ENCODE results near the gene FBXL17.

Gene FBXL17

DNA sequence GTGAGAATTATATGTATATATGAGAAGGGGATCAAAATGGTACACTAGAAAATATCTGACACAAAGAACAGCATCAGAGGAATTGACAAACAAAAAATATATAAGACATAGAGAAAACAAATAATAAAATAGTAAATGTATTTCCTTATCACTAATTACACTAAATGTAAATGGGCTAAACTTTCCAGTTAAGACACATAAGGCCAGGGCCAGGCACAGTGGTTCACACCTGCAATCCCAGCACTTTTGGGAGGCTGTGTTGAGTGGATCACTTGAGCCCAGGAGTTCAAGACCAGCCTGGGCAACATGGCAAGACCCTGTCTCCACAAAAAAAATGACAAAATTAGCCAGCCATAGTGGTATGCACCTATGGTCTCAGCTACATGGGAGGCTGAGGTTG, 8.5 kb downstream of the FBXL17 start:
- TF ChIP-seq CTCF (conservative IDR thresholded peaks at IDR 0.05; ENCODE audit: low read depth, low read length) = no peak
- no peak for DNase-seq (ENCODE audit: low read depth)
- no peak overlapping the region for H3K4me3 ChIP-seq (ENCODE audit: low read length)

GRCh38 chr5:108372369-108372768, 9.5 kb downstream of the FBXL17 start:
- DNase-seq (ENCODE audit: low read depth) = no peak
- no peak for TF ChIP-seq CTCF (conservative IDR thresholded peaks at IDR 0.05; ENCODE audit: low read depth, low read length)
- H3K4me3 ChIP-seq (ENCODE audit: low read length) = no peak overlapping the region

- no peak for DNase-seq (ENCODE audit: low read depth)
- H3K4me3 ChIP-seq (ENCODE audit: low read length) = no peak overlapping the region
- TF ChIP-seq CTCF (conservative IDR thresholded peaks at IDR 0.05; ENCODE audit: low read depth, low read length) = no peak
Observed at GRCh38 chr5:108371263-108371662, 10.6 kb downstream of the FBXL17 start.

- no peak for TF ChIP-seq CTCF (conservative IDR thresholded peaks at IDR 0.05; ENCODE audit: low read depth, low read length)
- no peak overlapping the region for H3K4me3 ChIP-seq (ENCODE audit: low read length)
- DNase-seq (ENCODE audit: low read depth) = no peak
Observed at GRCh38 chr5:108369167-108369566, 12.7 kb downstream of the FBXL17 start.

DNA sequence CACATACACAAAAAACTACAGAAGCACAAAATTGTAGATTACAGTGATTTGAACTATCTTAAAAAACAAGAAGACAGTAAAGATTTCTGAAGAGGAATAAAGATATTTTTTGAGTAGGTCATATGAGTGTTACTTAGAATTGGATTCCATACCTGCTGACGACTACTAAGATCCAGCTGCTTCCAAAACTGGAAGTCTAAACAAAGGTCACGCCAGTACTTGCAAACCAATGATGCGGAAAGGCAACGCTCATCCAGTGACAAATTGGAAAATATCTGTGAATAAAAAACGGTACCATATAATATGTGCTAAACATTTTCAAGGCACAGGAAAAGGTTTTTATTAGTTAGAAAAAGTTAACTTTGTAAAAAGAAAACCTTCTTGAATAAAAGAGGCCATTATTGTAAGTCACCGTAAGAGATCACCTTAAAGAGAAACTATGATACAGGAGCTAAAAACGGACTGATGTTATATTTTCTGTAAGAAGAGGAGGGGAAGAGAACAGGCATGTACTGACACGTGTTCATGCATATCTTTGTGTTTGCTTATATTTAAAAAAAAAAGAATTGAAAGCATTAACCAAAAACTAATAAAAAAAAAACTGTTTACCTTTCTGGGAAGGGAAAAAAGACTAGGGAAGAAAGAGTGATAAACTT, 14.1 kb downstream of the FBXL17 start:
- DNase-seq (ENCODE audit: low read depth) = no peak
- H3K4me3 ChIP-seq (ENCODE audit: low read length) = no peak overlapping the region

DNA sequence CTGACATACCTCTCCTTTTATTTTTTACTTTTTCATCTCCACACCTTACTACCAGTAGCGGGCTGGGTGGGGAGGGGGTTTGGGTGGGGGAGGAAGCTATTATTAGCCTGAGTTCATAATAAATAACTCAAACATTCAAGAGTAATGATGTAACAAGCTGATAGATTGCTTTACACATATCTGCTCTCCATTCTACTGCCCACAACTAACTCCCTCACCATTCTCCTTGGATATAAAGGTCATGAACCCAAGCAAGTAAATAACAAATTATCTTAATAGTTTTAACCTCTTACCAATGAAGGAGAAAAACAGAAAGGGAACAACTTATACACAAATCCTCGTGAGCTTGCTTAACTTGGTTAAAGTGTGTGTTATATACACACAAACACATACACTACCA, 15.4 kb downstream of the FBXL17 start:
- no peak for DNase-seq (ENCODE audit: low read depth)
- no peak overlapping the region for H3K4me3 ChIP-seq (ENCODE audit: low read length)
- TF ChIP-seq CTCF (conservative IDR thresholded peaks at IDR 0.05; ENCODE audit: low read depth, low read length) = no peak

More for the DNA sequence above, 14.1 kb downstream of the FBXL17 start:
- no peak for TF ChIP-seq CTCF (conservative IDR thresholded peaks at IDR 0.05; ENCODE audit: low read depth, low read length)

DNA sequence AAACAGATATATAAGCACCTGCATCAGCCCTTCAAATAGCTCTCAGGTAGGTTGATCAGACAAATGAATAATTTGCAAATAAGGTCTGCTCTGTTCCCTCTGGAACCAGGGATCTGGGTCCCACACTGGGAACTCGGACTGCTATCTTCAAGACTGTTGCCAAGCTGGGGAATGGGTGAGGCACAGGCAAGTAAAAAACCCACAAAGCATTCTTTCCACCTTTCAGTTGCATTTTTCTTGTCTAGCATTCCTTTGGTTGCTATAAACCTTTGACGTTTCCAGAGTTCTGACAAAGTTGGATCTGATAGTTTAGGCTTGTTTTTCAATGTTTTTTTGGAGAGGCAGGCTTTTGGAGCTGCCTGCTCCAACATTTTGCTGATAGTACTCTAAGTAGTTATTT, 20.1 kb downstream of the FBXL17 start:
- no peak for TF ChIP-seq CTCF (conservative IDR thresholded peaks at IDR 0.05; ENCODE audit: low read depth, low read length)
- no peak for DNase-seq (ENCODE audit: low read depth)
- H3K4me3 ChIP-seq (ENCODE audit: low read length) = no peak overlapping the region

Measured in retinal pigment epithelial cell (primary cell).